ENCODE data around the gene NADK2. TPM values are rescaled to one million over a fixed set of nuclear protein-coding genes. Genes with fewer than 3 reads are reported as not detected.

NADK2 gene
- total RNA-seq, 2 experiments from 2014 or later = 16.5 to 17.3 TPM

- H3K9me3 Mint-ChIP-seq = peaks cover 3% of the 10 kb centered on the region
- ATAC-seq (ENCODE audit: low read depth) = no peak
- no peaks in the 10 kb centered on the region for H3K27me3 Mint-ChIP-seq
- no peak for DNase-seq
- no peak overlapping the region for H3K27ac Mint-ChIP-seq
- H3K36me3 Mint-ChIP-seq = peaks cover 17% of the 10 kb centered on the region
- H3K4me3 Mint-ChIP-seq = no peak overlapping the region
- POLR2A ChIA-PET = no interaction called here
- H3K4me1 Mint-ChIP-seq = peaks cover 19% of the 10 kb centered on the region
Observed at GRCh38 chr5:36145311-36145710, 96.4 kb downstream of the NADK2 start.

Small RNA genes within 50 kb of the gene (microRNA-seq; reads per million reads assigned to microRNA genes)
- gene MIR580 = 7.7 reads per million, percentile 6 among the genes with 10 or more reads in this experiment

Other genes starting within 250 kb of the NADK2 start
- gene UGT3A2, start 175.0 kb downstream of the NADK2 start, total RNA-seq = not detected
- gene LMBRD2, start 90.0 kb downstream of the NADK2 start, total RNA-seq = 10 to 100 TPM; 13.8 to 14.4 TPM
- gene SKP2, start 89.8 kb downstream of the NADK2 start, total RNA-seq = 10 to 100 TPM; 40.8 to 49.2 TPM
- not detected for gene RANBP3L, start 60.0 kb upstream of the NADK2 start, total RNA-seq

Data from activated naive CD8-positive, alpha-beta T cell treated with anti-CD3 and anti-CD28 coated beads, Interleukin-2, amount 10 ng/mL, durations not matched to agents 7 days and 5 days (primary cell).